ENCODE data around the gene ACER1. TPM values are rescaled to one million over a fixed set of nuclear protein-coding genes. Genes with fewer than 3 reads are reported as not detected.

ACER1 gene
- total RNA-seq, 4 donors from 2014 or later: not detected

DNA sequence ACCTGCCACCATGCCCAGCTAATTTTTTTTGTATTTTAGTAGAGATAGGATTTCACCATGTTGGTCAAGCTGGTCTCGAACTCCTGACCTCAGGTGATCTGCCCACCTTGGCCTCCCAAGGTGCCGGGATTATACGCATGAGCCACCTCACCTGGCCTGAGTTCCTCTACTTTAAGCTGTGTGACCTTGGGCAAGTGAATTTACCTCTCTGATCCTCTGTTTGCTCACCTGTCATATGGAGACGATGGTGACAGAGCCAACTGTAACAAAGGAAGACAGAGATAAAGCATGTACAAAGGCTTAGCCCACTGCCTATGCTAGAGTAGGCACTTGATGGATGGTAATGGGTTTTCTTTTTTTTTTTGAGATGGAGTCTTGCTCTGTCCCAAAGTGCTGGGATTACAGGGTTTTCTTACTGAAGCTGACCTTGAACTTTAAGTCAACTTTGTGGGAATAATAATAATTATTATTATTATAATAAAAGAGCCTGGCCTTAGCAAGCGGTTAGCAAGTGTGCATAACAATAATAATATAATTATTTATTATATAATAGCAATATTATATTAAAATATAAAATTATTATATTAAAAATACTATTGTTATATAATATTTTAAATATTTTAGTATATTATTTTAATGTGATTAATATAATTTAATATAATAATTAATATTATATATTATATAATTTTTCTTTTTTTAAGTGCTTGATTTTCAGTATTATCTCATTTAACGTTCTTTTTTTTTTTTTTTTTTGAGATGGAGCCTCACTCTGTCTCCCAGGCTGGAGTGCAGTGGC is 1.3 kb upstream of the ACER1 start:
- in situ Hi-C loops (cut with MboI; ENCODE audit: low sequenced_read_pairs in 4 of 4) (no loop called here), intact Hi-C loops (cut with DNase I; ENCODE audit: low total_unique reads) (no loop called here)
- ATAC-seq: no peak
- no peak overlapping the region for H3K27ac ChIP-seq
- no peaks in the 10 kb centered on the region for H3K36me3 ChIP-seq
- H3K27me3 ChIP-seq: peaks cover 0 to 3% (median 0%) of the 10 kb centered on the region in 3 donors
- DNase-seq: no peak
- no peak for TF ChIP-seq POLR2A (IDR thresholded peaks at IDR 0.05)
- TF ChIP-seq, protein P1, sequence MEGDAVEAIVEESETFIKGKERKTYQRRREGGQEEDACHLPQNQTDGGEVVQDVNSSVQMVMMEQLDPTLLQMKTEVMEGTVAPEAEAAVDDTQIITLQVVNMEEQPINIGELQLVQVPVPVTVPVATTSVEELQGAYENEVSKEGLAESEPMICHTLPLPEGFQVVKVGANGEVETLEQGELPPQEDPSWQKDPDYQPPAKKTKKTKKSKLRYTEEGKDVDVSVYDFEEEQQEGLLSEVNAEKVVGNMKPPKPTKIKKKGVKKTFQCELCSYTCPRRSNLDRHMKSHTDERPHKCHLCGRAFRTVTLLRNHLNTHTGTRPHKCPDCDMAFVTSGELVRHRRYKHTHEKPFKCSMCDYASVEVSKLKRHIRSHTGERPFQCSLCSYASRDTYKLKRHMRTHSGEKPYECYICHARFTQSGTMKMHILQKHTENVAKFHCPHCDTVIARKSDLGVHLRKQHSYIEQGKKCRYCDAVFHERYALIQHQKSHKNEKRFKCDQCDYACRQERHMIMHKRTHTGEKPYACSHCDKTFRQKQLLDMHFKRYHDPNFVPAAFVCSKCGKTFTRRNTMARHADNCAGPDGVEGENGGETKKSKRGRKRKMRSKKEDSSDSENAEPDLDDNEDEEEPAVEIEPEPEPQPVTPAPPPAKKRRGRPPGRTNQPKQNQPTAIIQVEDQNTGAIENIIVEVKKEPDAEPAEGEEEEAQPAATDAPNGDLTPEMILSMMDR (IDR thresholded peaks at IDR 0.05 in 4 of 5, conservative IDR thresholded peaks at IDR 0.05 in 1 of 5): no peak
- H3K4me3 ChIP-seq: no peak overlapping the region
- no peaks in the 10 kb centered on the region for H3K9me3 ChIP-seq
- no peaks in the 10 kb centered on the region for H3K4me1 ChIP-seq

DNA sequence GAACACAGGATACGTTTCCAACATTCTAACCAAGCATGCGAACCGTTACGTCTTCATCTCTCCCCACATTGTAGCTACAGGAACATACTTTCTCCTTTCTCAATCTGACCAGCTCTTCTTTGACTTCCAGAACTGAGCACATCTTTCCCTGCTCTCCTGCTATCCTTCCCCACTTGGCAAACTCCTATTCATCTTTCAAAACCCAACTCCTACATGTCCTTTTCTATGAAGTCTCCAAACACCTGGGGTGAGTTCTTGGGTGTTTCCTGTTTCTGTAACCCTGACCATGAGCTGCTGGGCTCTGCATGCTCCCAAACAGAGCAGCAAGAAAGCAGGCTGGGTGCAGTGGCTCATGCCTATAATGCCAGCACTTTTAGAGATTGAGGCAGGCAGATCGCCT is 6.6 kb downstream of the ACER1 start:
- no peak for TF ChIP-seq POLR2A (IDR thresholded peaks at IDR 0.05)
- TF ChIP-seq, protein P1 (IDR thresholded peaks at IDR 0.05 in 4 of 5, conservative IDR thresholded peaks at IDR 0.05 in 1 of 5): no peak
- intact Hi-C loops (cut with DNase I; ENCODE audit: low total_unique reads) (no loop called here), in situ Hi-C loops (cut with MboI; ENCODE audit: low sequenced_read_pairs in 4 of 4) (no loop called here)
- DNase-seq (no peak), ATAC-seq (no peak)
- Histone ChIP-seq H3K4me1 (no peaks in the 10 kb centered on the region), H3K27ac (no peak overlapping the region), H3K36me3 (no peaks in the 10 kb centered on the region), H3K9me3 (no peaks in the 10 kb centered on the region), H3K27me3 (peaks cover 0 to 5% (median 5%) of the 10 kb centered on the region in 3 donors), H3K4me3 (no peak overlapping the region)

DNA sequence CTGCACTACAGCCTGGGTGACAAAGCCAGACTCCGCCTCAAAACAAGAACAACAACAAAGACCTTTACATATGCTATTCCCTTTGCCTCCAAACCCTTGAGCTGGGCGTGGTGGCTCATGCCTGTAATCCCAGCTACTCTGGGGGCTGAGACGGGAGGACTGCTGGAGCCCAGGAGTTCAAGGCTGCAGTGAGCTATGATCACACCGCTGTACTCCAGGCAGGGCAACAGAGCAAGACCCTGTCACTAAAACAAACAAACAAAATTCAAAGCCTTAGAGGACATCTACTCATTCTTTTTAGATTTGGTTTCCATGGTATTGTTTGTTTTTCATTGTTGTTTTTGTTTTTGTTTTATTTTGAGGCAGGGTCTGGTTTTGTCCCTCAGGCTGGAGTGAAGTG is 7.8 kb downstream of the ACER1 start:
- peaks cover 0 to 5% (median 5%) of the 10 kb centered on the region in 3 donors for H3K27me3 ChIP-seq
- no peak overlapping the region for H3K27ac ChIP-seq
- intact Hi-C loops (cut with DNase I; ENCODE audit: low total_unique reads): no loop called here
- no peak for DNase-seq
- no peak overlapping the region for H3K4me3 ChIP-seq
- H3K9me3 ChIP-seq: no peaks in the 10 kb centered on the region
- ATAC-seq: no peak
- no peaks in the 10 kb centered on the region for H3K36me3 ChIP-seq
- in situ Hi-C loops (cut with MboI; ENCODE audit: low sequenced_read_pairs in 4 of 4): no loop called here
- TF ChIP-seq, protein P1 (IDR thresholded peaks at IDR 0.05 in 4 of 5, conservative IDR thresholded peaks at IDR 0.05 in 1 of 5): no peak
- no peak for TF ChIP-seq POLR2A (IDR thresholded peaks at IDR 0.05)
- H3K4me1 ChIP-seq: no peaks in the 10 kb centered on the region

DNA sequence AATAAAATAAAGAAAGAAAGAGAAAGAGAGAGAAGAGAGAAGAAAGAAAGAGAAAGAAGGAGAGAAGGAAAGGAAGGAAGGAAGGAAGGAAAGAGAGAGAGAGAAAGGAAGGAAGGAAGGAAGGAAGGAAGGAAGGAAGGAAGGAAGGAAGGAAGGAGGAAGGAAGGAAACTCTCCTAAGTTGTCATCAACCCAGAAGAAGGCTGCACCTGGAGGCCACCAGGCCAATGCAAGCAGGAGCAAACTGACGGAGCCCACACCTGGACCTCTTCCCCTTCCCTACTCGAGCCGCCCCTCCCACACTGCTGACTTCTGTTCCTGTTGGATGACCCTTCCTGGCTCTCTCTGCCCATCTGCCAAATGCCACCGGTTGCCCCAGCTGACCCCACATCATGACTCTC is 8.7 kb downstream of the ACER1 start:
- in situ Hi-C loops (cut with MboI; ENCODE audit: low sequenced_read_pairs in 4 of 4) (loop anchor here in 1 of 4 donors (25.0 kb wide), 1 partner anchor 287 kb away; no protein-coding TSS in a partner anchor), intact Hi-C loops (cut with DNase I; ENCODE audit: low total_unique reads) (no loop called here)
- Histone ChIP-seq H3K36me3 (no peaks in the 10 kb centered on the region), H3K9me3 (no peaks in the 10 kb centered on the region), H3K27ac (no peak overlapping the region), H3K4me1 (no peaks in the 10 kb centered on the region), H3K27me3 (peaks cover 0 to 5% (median 5%) of the 10 kb centered on the region in 3 donors), H3K4me3 (no peak overlapping the region)
- TF ChIP-seq, protein P1 (IDR thresholded peaks at IDR 0.05 in 4 of 5, conservative IDR thresholded peaks at IDR 0.05 in 1 of 5): no peak
- TF ChIP-seq POLR2A (IDR thresholded peaks at IDR 0.05): no peak
- ATAC-seq (no peak), DNase-seq (no peak)
